Endodermal cell (in vitro differentiated cells): Measurements from ENCODE around the gene ITGA11. TPM values are rescaled to one million over a fixed set of nuclear protein-coding genes. Genes with fewer than 3 reads are reported as not detected.
A peak's percentile ranks its signal among the peaks of the same experiment; 100 is the strongest.

Experiments
- DNase-seq: peaks from one replicate; pipeline ENCODE4 v3.0.0-alpha.2; 2017
- H3K27ac ChIP-seq: 2 replicates; pipeline ENCODE4 v1.5.1; 2013; ENCODE audit warnings: mild to moderate bottlenecking, low read depth, low read length, moderate library complexity
- H3K27me3 ChIP-seq: 2 replicates; pipeline ENCODE4 v1.6.1; 2013; ENCODE audit warnings: mild to moderate bottlenecking, low read length, moderate library complexity; ENCODE audit not compliant: insufficient read depth, control insufficient read depth, poor library complexity, severe bottlenecking
- H3K36me3 ChIP-seq: 2 replicates; pipeline ENCODE4 v1.7.0; 2013; ENCODE audit warnings: mild to moderate bottlenecking, low read length, moderate library complexity; ENCODE audit not compliant: control insufficient read depth, insufficient read depth
- H3K4me1 ChIP-seq: one replicate; pipeline ENCODE4 v1.7.0; 2013; ENCODE audit warnings: low read length; ENCODE audit not compliant: control insufficient read depth, insufficient read depth
- H3K4me3 ChIP-seq: 2 replicates; pipeline ENCODE4 v1.5.1; 2013; ENCODE audit warnings: mild to moderate bottlenecking, low read length, moderate library complexity
- H3K9ac ChIP-seq: 2 replicates; pipeline ENCODE4 v1.6.1; 2013; ENCODE audit warnings: mild to moderate bottlenecking, low read length, moderate library complexity; ENCODE audit not compliant: poor library complexity, severe bottlenecking; ENCODE audit errors: extremely low read depth
- H3K9me3 ChIP-seq: 2 replicates; pipeline ENCODE4 v1.6.1; 2013; ENCODE audit warnings: mild to moderate bottlenecking, low read length, moderate library complexity; ENCODE audit not compliant: control insufficient read depth
- H3K27ac Mint-ChIP-seq: 2 replicates; pipeline ENCODE4 v1.8.0; 2020; ENCODE audit warnings: mixed read lengths
- H3K27me3 Mint-ChIP-seq: 2 replicates; pipeline ENCODE4 v1.8.0; 2021; ENCODE audit warnings: mild to moderate bottlenecking, mixed read lengths; ENCODE audit not compliant: insufficient read depth
- H3K36me3 Mint-ChIP-seq: 2 replicates; pipeline ENCODE4 v1.8.0; 2020; ENCODE audit warnings: low read depth, mixed read lengths
- H3K4me1 Mint-ChIP-seq: 2 replicates; pipeline ENCODE4 v1.8.0; 2020; ENCODE audit warnings: mixed read lengths
- H3K4me3 Mint-ChIP-seq: 2 replicates; pipeline ENCODE4 v1.8.0; 2020; ENCODE audit warnings: mild to moderate bottlenecking, moderate library complexity, mixed read lengths
- H3K9me3 Mint-ChIP-seq: 2 replicates; pipeline ENCODE4 v1.8.0; 2020; ENCODE audit warnings: mild to moderate bottlenecking, mixed read lengths
- CTCF ChIP-seq: fragments of 200-600 bp; sonication (generic); conservative IDR thresholded peaks from 2 replicates; pipeline ENCODE4 v1.5.0; 2021; ENCODE audit warnings: antibody characterized with exemption, mild to moderate bottlenecking
- WGBS, 2 experiments: methylation state at CpG; one replicate each; pipeline versions ENCODE4 v1.1.5 to v1.1.7; 2013; ENCODE audit warnings: missing lambda C conversion rate in 2 of 2, mixed read lengths in 1 of 2; ENCODE audit not compliant: insufficient coverage in 1 of 2, insufficient read length in 1 of 2; 5-methylcytosine and 5-hydroxymethylcytosine counted together
- total RNA-seq, 2 donors: library from RNA; stranded (reverse); fragmentation: NEBNext Ultra II Directional in 1 of 2; extraction: Animal tissue kit (Norgen Biotek cat#: 25700) in 1 of 2; gene quantifications; 2 replicates in 1 of 2; 3 replicates in 1 of 2; pipeline ENCODE4 v1.2.1, GENCODE V29; 2021

The ITGA11 gene
- total RNA-seq, 2 donors from 2014 or later, result 0.35 to 1.4 TPM

DNA sequence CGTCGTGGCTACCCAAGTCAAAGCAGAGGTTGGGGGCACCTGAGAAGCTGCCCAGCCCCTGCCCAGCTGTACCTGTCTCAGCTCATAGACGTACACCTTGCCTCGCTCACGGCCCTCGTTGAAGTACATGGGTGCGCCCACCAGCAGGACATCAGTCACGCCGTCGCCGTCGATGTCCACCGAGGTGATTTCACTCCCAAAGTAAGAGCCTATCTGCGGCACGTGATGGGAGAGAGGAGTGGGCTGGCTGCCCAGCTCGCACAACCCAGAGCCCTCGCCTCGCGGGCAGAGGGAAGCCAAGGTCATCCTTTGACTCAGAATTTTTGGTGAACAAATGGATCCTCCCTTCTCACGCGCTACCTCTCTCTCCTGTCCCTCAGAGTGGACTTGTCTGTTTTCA lies 99.7 kb downstream of the ITGA11 start:
- WGBS, 2 experiments, result 96 to 98% methylated on average over 19 to 21 of the region's 21 CpGs
- H3K4me1 Mint-ChIP-seq, result peaks cover 31% of the 10 kb centered on the region
- H3K36me3 Mint-ChIP-seq, result no peaks in the 10 kb centered on the region
- H3K9me3 ChIP-seq, result no peaks in the 10 kb centered on the region
- no peak overlapping the region for H3K27ac ChIP-seq
- H3K9me3 Mint-ChIP-seq, result no peaks in the 10 kb centered on the region
- no peak for TF ChIP-seq CTCF
- no peak overlapping the region for H3K4me3 Mint-ChIP-seq
- H3K4me3 ChIP-seq, result no peak overlapping the region
- H3K4me1 ChIP-seq, result peaks cover 15% of the 10 kb centered on the region
- no peak overlapping the region for H3K27ac Mint-ChIP-seq
- no peaks in the 10 kb centered on the region for H3K27me3 ChIP-seq
- H3K36me3 ChIP-seq, result no peaks in the 10 kb centered on the region
- H3K9ac ChIP-seq, result no peak overlapping the region
- peaks cover 2% of the 10 kb centered on the region for H3K27me3 Mint-ChIP-seq
- no peak for DNase-seq

DNA sequence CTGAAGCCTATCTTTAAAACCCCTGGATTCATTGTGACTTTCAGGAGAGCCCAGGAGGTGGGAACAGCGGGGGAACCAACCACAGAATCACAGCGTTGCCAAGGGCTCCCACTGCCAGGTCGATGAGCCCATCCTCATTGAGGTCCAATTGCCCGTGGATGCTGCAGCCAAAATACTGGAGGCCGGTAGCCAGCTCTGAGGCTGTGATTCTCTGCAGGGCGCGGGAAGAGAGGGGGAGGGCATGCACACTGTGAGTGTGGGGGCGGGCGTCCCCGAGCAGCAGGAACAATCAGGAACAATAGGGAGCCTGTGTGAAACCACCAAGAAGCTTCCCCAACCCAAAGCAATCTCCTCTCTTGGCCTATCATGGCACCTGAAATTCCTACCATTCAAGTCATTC lies 101.1 kb downstream of the ITGA11 start:
- peak overlapping the region; percentile 58 for H3K4me3 ChIP-seq
- H3K9ac ChIP-seq, result peak overlapping the region; percentile 33
- no peaks in the 10 kb centered on the region for H3K36me3 ChIP-seq
- no peaks in the 10 kb centered on the region for H3K9me3 ChIP-seq
- peaks cover 4% of the 10 kb centered on the region for H3K27me3 Mint-ChIP-seq
- H3K9me3 Mint-ChIP-seq, result no peaks in the 10 kb centered on the region
- H3K4me3 Mint-ChIP-seq, result peak overlapping the region; percentile 18
- peaks cover 15% of the 10 kb centered on the region for H3K4me1 ChIP-seq
- WGBS, 2 experiments, result 18 to 25% methylated on average over 4 to 10 of the region's 10 CpGs
- peak; percentile 76 for DNase-seq
- no peaks in the 10 kb centered on the region for H3K27me3 ChIP-seq
- H3K27ac Mint-ChIP-seq, result peak overlapping the region; percentile 70
- H3K27ac ChIP-seq, result no peak overlapping the region
- no peaks in the 10 kb centered on the region for H3K36me3 Mint-ChIP-seq
- TF ChIP-seq CTCF, result no peak
- H3K4me1 Mint-ChIP-seq, result peaks cover 34% of the 10 kb centered on the region

DNA sequence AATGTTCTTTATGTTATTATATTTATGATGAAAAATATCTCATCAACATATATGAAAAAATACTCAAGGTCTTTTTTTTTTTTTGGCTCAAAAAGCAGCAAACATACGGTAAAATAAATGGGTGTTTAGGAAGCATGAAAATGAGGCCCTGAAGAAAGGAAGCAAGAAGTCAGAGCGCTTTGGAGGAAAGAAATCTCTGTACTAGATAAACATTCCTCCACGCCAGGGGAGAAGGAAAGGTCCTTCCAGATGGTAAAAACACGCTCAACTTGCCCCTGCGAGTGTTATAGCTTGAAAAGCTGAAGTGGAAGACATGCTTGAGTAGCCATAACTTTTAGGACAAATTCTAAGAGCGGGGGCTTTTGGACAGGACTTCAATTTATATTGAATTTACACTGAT lies 101.5 kb downstream of the ITGA11 start:
- Histone ChIP-seq H3K4me3 (peak overlapping the region; percentile 58), H3K4me1 (peaks cover 15% of the 10 kb centered on the region), H3K9ac (peak overlapping the region; percentile 33), H3K27me3 (no peaks in the 10 kb centered on the region), H3K27ac (no peak overlapping the region), H3K36me3 (no peaks in the 10 kb centered on the region), H3K9me3 (no peaks in the 10 kb centered on the region)
- Mint-ChIP-seq H3K4me1 (peaks cover 34% of the 10 kb centered on the region), H3K4me3 (peak overlapping the region; percentile 18), H3K36me3 (no peaks in the 10 kb centered on the region), H3K27ac (peak overlapping the region; percentile 70), H3K27me3 (peaks cover 4% of the 10 kb centered on the region), H3K9me3 (no peaks in the 10 kb centered on the region)
- no peak for TF ChIP-seq CTCF
- 49 to 52% methylated on average over 5 to 6 of the region's 6 CpGs for WGBS, 2 experiments
- no peak for DNase-seq
